Activated B cell treated with CpG ODN at 0.5 μM for 24 hours (primary cell): Measurements from ENCODE around the gene SYCE3. TPM values are rescaled to one million over a fixed set of nuclear protein-coding genes. Genes with fewer than 3 reads are reported as not detected.

ENCODE experiments used
- ATAC-seq: fragments of 200-7000 bp; cut with Tn5 transposase; one replicate; pipeline ENCODE4 v1.10.0; 2021; ENCODE audit warnings: low read depth, mild to moderate bottlenecking, moderate library complexity
- CTCF ChIA-PET: fragments of 350-600 bp; sonication (Branson Sonifier 250); formaldehyde crosslinking; loops from one replicate; lab custom pipeline; 2021; ENCODE audit warnings: antibody characterized with exemption; lab: Charles Lee
- POLR2A ChIA-PET: fragments of 350-600 bp; sonication (Branson Sonifier 250); formaldehyde crosslinking; loops from one replicate; lab custom pipeline; 2021; ENCODE audit warnings: antibody characterized with exemption; lab: Charles Lee
- DNase-seq: peaks from one replicate; pipeline ENCODE4 v3.0.0; 2022
- H3K27ac Mint-ChIP-seq: one replicate; pipeline ENCODE4 v1.8.0; 2020; ENCODE audit warnings: mixed read lengths
- H3K27me3 Mint-ChIP-seq: one replicate; pipeline ENCODE4 v1.8.0; 2021; ENCODE audit warnings: mixed read lengths
- H3K36me3 Mint-ChIP-seq: one replicate; pipeline ENCODE4 v1.8.0; 2021; ENCODE audit warnings: low read depth, mixed read lengths
- H3K4me1 Mint-ChIP-seq: one replicate; pipeline ENCODE4 v1.8.0; 2021; ENCODE audit warnings: mixed read lengths
- H3K4me3 Mint-ChIP-seq: one replicate; pipeline ENCODE4 v1.8.0; 2020; ENCODE audit warnings: mild to moderate bottlenecking, mixed read lengths
- H3K9me3 Mint-ChIP-seq: one replicate; pipeline ENCODE4 v1.8.0; 2020; ENCODE audit warnings: mixed read lengths
- CTCF ChIP-seq: fragments of 200-600 bp; IDR thresholded peaks from one replicate; pipeline ENCODE4 v1.8.0; 2022; ENCODE audit warnings: antibody characterized with exemption, mild to moderate bottlenecking
- intact Hi-C: fragments of 100-400 bp; cut with micrococcal nuclease; formaldehyde crosslinking; loops from one replicate; pipeline ENCODE4 v1.15.1; 2024
- total RNA-seq: library from RNA; stranded (reverse); gene quantifications from 2 replicates; pipeline ENCODE4 v1.2.3, GENCODE V29; 2022

SYCE3 gene
- total RNA-seq, 1 donor from 2014 or later, result not detected

- H3K4me3 Mint-ChIP-seq, result no peak overlapping the region
- ATAC-seq, result no peak
- H3K36me3 Mint-ChIP-seq, result peaks cover 14% of the 10 kb centered on the region
- DNase-seq, result no peak
- ChIA-PET CTCF (no interaction called here), POLR2A (interaction anchor here (0.9 to 2.2 kb wide), 5 partner anchors 12 to 45 kb away, joined by 3 to 10 read pairs (median 3); partner anchors contain the start of gene SYCE3)
- no peak for TF ChIP-seq CTCF
- no peaks in the 10 kb centered on the region for H3K27me3 Mint-ChIP-seq
- intact Hi-C loops, result no loop called here
- H3K27ac Mint-ChIP-seq, result no peak overlapping the region
- no peaks in the 10 kb centered on the region for H3K9me3 Mint-ChIP-seq
- peaks cover 18% of the 10 kb centered on the region for H3K4me1 Mint-ChIP-seq
Measured at GRCh38 chr22:50576806-50577696, 14.3 kb upstream of the SYCE3 start.

- CTCF ChIA-PET, result no interaction called here
- no peaks in the 10 kb centered on the region for H3K27me3 Mint-ChIP-seq
- no peak overlapping the region for H3K27ac Mint-ChIP-seq
- intact Hi-C loops, result no loop called here
- H3K36me3 Mint-ChIP-seq, result peaks cover 18% of the 10 kb centered on the region
- TF ChIP-seq CTCF, result no peak
- POLR2A ChIA-PET, result no interaction called here
- peaks cover 9% of the 10 kb centered on the region for H3K4me1 Mint-ChIP-seq
- ATAC-seq (no peak), DNase-seq (no peak)
- H3K4me3 Mint-ChIP-seq, result no peak overlapping the region
- no peaks in the 10 kb centered on the region for H3K9me3 Mint-ChIP-seq
Measured at GRCh38 chr22:50576070-50576469, 13.4 kb upstream of the SYCE3 start.

- peaks cover 22% of the 10 kb centered on the region for H3K36me3 Mint-ChIP-seq
- DNase-seq (no peak), ATAC-seq (no peak)
- H3K27me3 Mint-ChIP-seq, result no peaks in the 10 kb centered on the region
- H3K4me3 Mint-ChIP-seq, result no peak overlapping the region
- H3K4me1 Mint-ChIP-seq, result peaks cover 7% of the 10 kb centered on the region
- ChIA-PET POLR2A (interaction anchor here (0.6 to 0.9 kb wide), 2 partner anchors 32 to 53 kb away, joined by 3 read pairs; no protein-coding TSS in a partner anchor), CTCF (no interaction called here)
- no peak overlapping the region for H3K27ac Mint-ChIP-seq
- intact Hi-C loops, result no loop called here
- TF ChIP-seq CTCF, result no peak
- H3K9me3 Mint-ChIP-seq, result no peaks in the 10 kb centered on the region
Measured at GRCh38 chr22:50575426-50575941, 12.8 kb upstream of the SYCE3 start.

GRCh38 chr22:50574383-50574755, 11.7 kb upstream of the SYCE3 start:
- intact Hi-C loops, result no loop called here
- POLR2A ChIA-PET, result interaction anchor here (0.6 to 0.9 kb wide), 3 partner anchors 11 to 74 kb away, joined by 3 read pairs; no protein-coding TSS in a partner anchor
- CTCF ChIA-PET, result no interaction called here
- no peaks in the 10 kb centered on the region for H3K9me3 Mint-ChIP-seq
- H3K36me3 Mint-ChIP-seq, result peaks cover 17% of the 10 kb centered on the region
- H3K27ac Mint-ChIP-seq, result no peak overlapping the region
- peaks cover 11% of the 10 kb centered on the region for H3K4me1 Mint-ChIP-seq
- ATAC-seq (no peak), DNase-seq (no peak)
- H3K27me3 Mint-ChIP-seq, result no peaks in the 10 kb centered on the region
- no peak overlapping the region for H3K4me3 Mint-ChIP-seq
- TF ChIP-seq CTCF, result no peak
